Uterus (tissue), 4 donors: ENCODE data around the gene SLC30A2. TPM values are rescaled to one million over a fixed set of nuclear protein-coding genes. Genes with fewer than 3 reads are reported as not detected.

Experiments
- DNase-seq, 2 donors: peaks; one replicate each; pipeline ENCODE4 v3.0.0-alpha.2; 2019 to 2020
- H3K27ac ChIP-seq, 2 donors: fragments of 200-600 bp; sonication (generic); 1 replicate in 1 of 2; 2 replicates in 1 of 2; pipeline ENCODE4 v1.5.1; 2016 to 2018
- H3K27me3 ChIP-seq, 2 donors: fragments of 200-600 bp; sonication (generic); one replicate each; pipeline ENCODE4 v1.5.1; 2018 to 2019; ENCODE audit warnings: control low read depth in 1 of 2
- H3K36me3 ChIP-seq, 2 donors: fragments of 200-600 bp; sonication (generic); one replicate each; pipeline ENCODE4 v1.5.1; 2019; ENCODE audit warnings: control low read depth in 1 of 2
- H3K4me1 ChIP-seq, 2 donors: fragments of 200-600 bp; sonication (generic); one replicate each; pipeline ENCODE4 v1.5.1; 2018 to 2019; ENCODE audit warnings: control low read depth in 1 of 2
- H3K4me3 ChIP-seq, 2 donors: fragments of 200-600 bp; sonication (generic); 1 replicate in 1 of 2; 2 replicates in 1 of 2; pipeline ENCODE4 v1.5.1; 2018 to 2019; ENCODE audit warnings: mild to moderate bottlenecking in 1 of 2
- H3K9me3 ChIP-seq, 2 donors: fragments of 200-600 bp; sonication (generic); one replicate each; pipeline ENCODE4 v1.5.1; 2019; ENCODE audit warnings: control low read depth in 1 of 2
- POLR2A ChIP-seq, 2 donors: fragments of 450-650 bp; IDR thresholded peaks; one replicate each; pipeline ENCODE4 v1.6.1; 2016; ENCODE audit warnings: antibody characterized with exemption in 2 of 2, mild to moderate bottlenecking in 1 of 2, moderate library complexity in 1 of 2
- intact Hi-C: fragments of 100-400 bp; cut with DNase I; formaldehyde crosslinking; loops from one replicate; pipeline ENCODE4 v1.15.1; 2023; ENCODE audit warnings: low total_unique reads
- total RNA-seq, 4 donors: library from RNA; depleted of rRNA in 3 of 4; stranded (reverse); fragments of >200 nt in 3 of 4; gene quantifications; one replicate each; pipeline versions ENCODE4 v1.1.0 to v1.2.4, GENCODE V29; 2014 to 2023
- TF ChIP-seq, protein P1 (sequence below), 4 experiments: fragments of 200-600 bp in 2 of 4; fragments of 450-650 bp in 2 of 4; sonication (generic) in 2 of 4; IDR thresholded peaks; one replicate each; pipeline ENCODE4 v1.5.1; 2016 to 2019; ENCODE audit warnings: antibody characterized with exemption in 4 of 4, mild to moderate bottlenecking in 2 of 4, moderate library complexity in 1 of 4
- donor health status: DM: yes; HTN: yes; CAD: no.

The SLC30A2 gene
- total RNA-seq, 4 donors from 2014 or later, result 0.07 to 0.49 TPM; not detected in 2

GRCh38 chr1:26043765-26044164 lies 2.2 kb downstream of the SLC30A2 start:
- intact Hi-C loops, result no loop called here
- Histone ChIP-seq H3K4me1 (peaks cover 0 to 10% of the 10 kb centered on the region in 2 donors), H3K4me3 (no peak overlapping the region), H3K27me3 (peaks cover 11 to 14% of the 10 kb centered on the region in 2 donors), H3K36me3 (no peaks in the 10 kb centered on the region), H3K27ac (no peak overlapping the region), H3K9me3 (no peaks in the 10 kb centered on the region)
- DNase-seq, result no peak
- TF ChIP-seq, protein P1, sequence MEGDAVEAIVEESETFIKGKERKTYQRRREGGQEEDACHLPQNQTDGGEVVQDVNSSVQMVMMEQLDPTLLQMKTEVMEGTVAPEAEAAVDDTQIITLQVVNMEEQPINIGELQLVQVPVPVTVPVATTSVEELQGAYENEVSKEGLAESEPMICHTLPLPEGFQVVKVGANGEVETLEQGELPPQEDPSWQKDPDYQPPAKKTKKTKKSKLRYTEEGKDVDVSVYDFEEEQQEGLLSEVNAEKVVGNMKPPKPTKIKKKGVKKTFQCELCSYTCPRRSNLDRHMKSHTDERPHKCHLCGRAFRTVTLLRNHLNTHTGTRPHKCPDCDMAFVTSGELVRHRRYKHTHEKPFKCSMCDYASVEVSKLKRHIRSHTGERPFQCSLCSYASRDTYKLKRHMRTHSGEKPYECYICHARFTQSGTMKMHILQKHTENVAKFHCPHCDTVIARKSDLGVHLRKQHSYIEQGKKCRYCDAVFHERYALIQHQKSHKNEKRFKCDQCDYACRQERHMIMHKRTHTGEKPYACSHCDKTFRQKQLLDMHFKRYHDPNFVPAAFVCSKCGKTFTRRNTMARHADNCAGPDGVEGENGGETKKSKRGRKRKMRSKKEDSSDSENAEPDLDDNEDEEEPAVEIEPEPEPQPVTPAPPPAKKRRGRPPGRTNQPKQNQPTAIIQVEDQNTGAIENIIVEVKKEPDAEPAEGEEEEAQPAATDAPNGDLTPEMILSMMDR (IDR thresholded peaks at IDR 0.05), result no peak
- no peak for TF ChIP-seq POLR2A (IDR thresholded peaks at IDR 0.05)

DNA sequence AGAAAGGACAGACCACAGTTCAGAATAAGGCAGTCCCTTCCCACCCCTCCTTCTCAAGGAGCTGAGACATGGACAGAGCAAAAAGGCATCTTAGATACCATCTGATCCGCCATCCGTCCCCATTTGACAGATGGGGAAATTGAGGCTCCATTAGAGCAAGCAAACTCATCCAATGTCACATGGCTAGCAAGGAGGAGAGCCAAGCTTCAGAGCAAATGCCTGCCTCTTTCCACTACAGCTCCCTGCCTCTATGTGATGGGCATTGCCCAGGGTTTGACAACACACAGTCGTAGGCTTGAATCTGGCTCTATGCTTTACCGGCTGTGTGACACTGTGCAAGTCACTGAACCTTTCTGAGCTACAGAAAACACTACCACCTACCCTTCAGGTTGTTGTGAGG lies 3.9 kb downstream of the SLC30A2 start:
- Histone ChIP-seq H3K36me3 (no peaks in the 10 kb centered on the region), H3K4me3 (no peak overlapping the region), H3K27ac (no peak overlapping the region), H3K27me3 (peaks cover 11 to 14% of the 10 kb centered on the region in 2 donors), H3K9me3 (no peaks in the 10 kb centered on the region), H3K4me1 (peaks cover 0 to 10% of the 10 kb centered on the region in 2 donors)
- intact Hi-C loops, result no loop called here
- TF ChIP-seq, protein P1 (IDR thresholded peaks at IDR 0.05), result no peak
- TF ChIP-seq POLR2A (IDR thresholded peaks at IDR 0.05), result no peak
- no peak for DNase-seq

- intact Hi-C loops, result no loop called here
- no peak overlapping the region for H3K4me3 ChIP-seq
- H3K36me3 ChIP-seq, result no peaks in the 10 kb centered on the region
- peaks cover 0 to 10% of the 10 kb centered on the region in 2 donors for H3K4me1 ChIP-seq
- no peak for TF ChIP-seq POLR2A (IDR thresholded peaks at IDR 0.05)
- TF ChIP-seq, protein P1 (IDR thresholded peaks at IDR 0.05), result no peak
- no peak overlapping the region for H3K27ac ChIP-seq
- H3K9me3 ChIP-seq, result no peaks in the 10 kb centered on the region
- no peak for DNase-seq
- peaks cover 8 to 9% of the 10 kb centered on the region in 2 donors for H3K27me3 ChIP-seq
Measured at GRCh38 chr1:26041401-26041800, 4.5 kb downstream of the SLC30A2 start.

GRCh38 chr1:26038904-26039303 lies 7.0 kb downstream of the SLC30A2 start:
- H3K27ac ChIP-seq, result no peak overlapping the region
- H3K27me3 ChIP-seq, result no peaks in the 10 kb centered on the region
- H3K4me3 ChIP-seq, result no peak overlapping the region
- no peaks in the 10 kb centered on the region for H3K9me3 ChIP-seq
- intact Hi-C loops, result loop anchor here (5.0 kb wide), 2 partner anchors 108 to 123 kb away; no protein-coding TSS in a partner anchor
- no peak for TF ChIP-seq POLR2A (IDR thresholded peaks at IDR 0.05)
- TF ChIP-seq, protein P1 (IDR thresholded peaks at IDR 0.05), result no peak
- H3K36me3 ChIP-seq, result no peaks in the 10 kb centered on the region
- peaks cover 0 to 7% of the 10 kb centered on the region in 2 donors for H3K4me1 ChIP-seq
- no peak for DNase-seq

DNA sequence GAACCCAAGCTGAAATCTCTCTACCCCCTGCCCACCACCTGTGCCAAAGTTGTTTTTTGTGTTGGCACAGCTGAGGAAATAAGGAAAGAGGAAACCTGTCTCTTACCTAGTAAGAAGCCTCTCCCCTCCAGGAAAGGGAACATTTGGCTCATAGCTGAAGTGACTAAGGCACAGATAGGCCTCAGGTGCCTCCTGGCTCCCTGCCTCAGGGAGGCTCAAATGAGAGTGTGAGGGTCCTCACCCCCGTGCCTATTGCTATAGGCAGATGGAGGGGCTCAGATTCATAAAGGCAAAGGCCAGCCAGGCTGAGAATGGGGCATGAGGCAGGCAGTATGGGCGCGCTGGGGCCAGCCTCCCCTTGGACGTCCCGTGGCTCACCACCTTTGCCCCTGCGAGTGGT lies 7.4 kb downstream of the SLC30A2 start:
- Histone ChIP-seq H3K9me3 (no peaks in the 10 kb centered on the region), H3K27ac (no peak overlapping the region), H3K36me3 (no peaks in the 10 kb centered on the region), H3K27me3 (no peaks in the 10 kb centered on the region), H3K4me1 (peaks cover 0 to 7% of the 10 kb centered on the region in 2 donors), H3K4me3 (no peak overlapping the region)
- intact Hi-C loops, result loop anchor here (5.0 kb wide), 2 partner anchors 109 to 124 kb away; no protein-coding TSS in a partner anchor
- no peak for DNase-seq
- TF ChIP-seq, protein P1 (IDR thresholded peaks at IDR 0.05), result no peak
- TF ChIP-seq POLR2A (IDR thresholded peaks at IDR 0.05), result no peak
